Naive thymus-derived CD8-positive, alpha-beta T cell (primary cell): ENCODE measurements around the gene ATF4. TPM values are rescaled to one million over a fixed set of nuclear protein-coding genes. Genes with fewer than 3 reads are reported as not detected.
A peak's percentile ranks its signal among the peaks of the same experiment; 100 is the strongest.

Experiments used
- ATAC-seq, 2 donors: fragments of 150-1000 bp; cut with Tn5 transposase in 1 of 2; sonication (Bioruptor Pico), chemical (Tn5 transposase) in 1 of 2; 1 replicate in 1 of 2; 2 replicates in 1 of 2; pipeline ENCODE4 v1.10.0; 2021; ENCODE audit warnings: mild to moderate bottlenecking in 2 of 2, moderate library complexity in 2 of 2
- POLR2A ChIA-PET: fragments of 350-600 bp; sonication (Branson Sonifier 250); formaldehyde crosslinking; loops from one replicate; lab custom pipeline; 2021; ENCODE audit warnings: antibody characterized with exemption; lab: Charles Lee
- DNase-seq, 10 donors: peaks; one replicate each; pipeline versions ENCODE4 v3.0.0 to v3.0.0-alpha.2; 2020 to 2022
- H3K27ac Mint-ChIP-seq, 10 donors: one replicate each; pipeline ENCODE4 v1.8.0; 2020 to 2022; ENCODE audit warnings: mild to moderate bottlenecking in 10 of 10, mixed read lengths in 10 of 10, moderate library complexity in 4 of 10, inconsistent platforms in 1 of 10
- H3K27me3 Mint-ChIP-seq, 5 donors: one replicate each; pipeline ENCODE4 v1.8.0; 2021 to 2022; ENCODE audit warnings: mixed read lengths in 5 of 5
- H3K36me3 Mint-ChIP-seq, 3 donors: one replicate each; pipeline ENCODE4 v1.8.0; 2020 to 2022; ENCODE audit warnings: mixed read lengths in 3 of 3, mild to moderate bottlenecking in 2 of 3, inconsistent platforms in 1 of 3
- H3K4me1 Mint-ChIP-seq, 4 donors: one replicate each; pipeline ENCODE4 v1.8.0; 2021 to 2022; ENCODE audit warnings: mixed read lengths in 4 of 4
- H3K4me3 Mint-ChIP-seq, 10 donors: one replicate each; pipeline ENCODE4 v1.8.0; 2020 to 2022; ENCODE audit warnings: mild to moderate bottlenecking in 10 of 10, mixed read lengths in 10 of 10, moderate library complexity in 6 of 10, inconsistent platforms in 1 of 10
- H3K9me3 Mint-ChIP-seq, 9 donors: one replicate each; pipeline ENCODE4 v1.8.0; 2020 to 2022; ENCODE audit warnings: mixed read lengths in 9 of 9, mild to moderate bottlenecking in 3 of 9, inconsistent platforms in 1 of 9, moderate library complexity in 1 of 9
- polyA plus RNA-seq, 3 donors: library from polyadenylated mRNA; unstranded; fragments of 300-500 nt; fragmentation: Illumina TruSeq; gene quantifications; one replicate each; pipeline ENCODE4 v1.2.3, GENCODE V29; 2021
- total RNA-seq, 8 experiments: library from RNA in 2 of 8; stranded (reverse) in 2 of 8; gene quantifications; one replicate each; pipeline ENCODE4 v1.2.3 and lab custom pipeline; 2021 to 2026

ATF4 gene
- total and polyA plus RNA-seq, 5 experiments from 2014 or later: 51.9 to 312 (median 122) TPM

GRCh38 chr22:39524753-39525657 lies 4.6 kb downstream of the ATF4 start:
- peaks cover 8 to 68% (median 16%) of the 10 kb centered on the region in 3 donors for H3K36me3 Mint-ChIP-seq
- POLR2A ChIA-PET: interaction anchor here (0.6 to 5.2 kb wide), 8 partner anchors 9 to 1545 kb away, joined by 3 to 49 read pairs (median 5); partner anchors contain the start of genes MIEF1, RPL3 and TAB1
- DNase-seq (no peak), ATAC-seq (no peak)
- H3K27me3 Mint-ChIP-seq: peaks cover 0 to 3% (median 0%) of the 10 kb centered on the region in 5 donors
- H3K9me3 Mint-ChIP-seq: peaks cover 0 to 3% (median 0%) of the 10 kb centered on the region in 9 donors
- H3K4me3 Mint-ChIP-seq: peak overlapping the region in 9 of 10 donors; percentile 7 to 74 (median 65)
- H3K27ac Mint-ChIP-seq: peak overlapping the region; percentile 56 to 94 (median 87)
- H3K4me1 Mint-ChIP-seq: peaks cover 35 to 91% (median 86%) of the 10 kb centered on the region in 4 donors

GRCh38 chr22:39525658-39525975 lies 5.3 kb downstream of the ATF4 start:
- peak overlapping the region in 8 of 10 donors; percentile 7 to 74 (median 58) for H3K4me3 Mint-ChIP-seq
- POLR2A ChIA-PET: interaction anchor here (0.9 to 1.7 kb wide), 4 partner anchors 10 to 126 kb away, joined by 3 to 10 read pairs (median 5); partner anchors contain the start of genes MIEF1 and TAB1
- peaks cover 8 to 68% (median 15%) of the 10 kb centered on the region in 3 donors for H3K36me3 Mint-ChIP-seq

GRCh38 chr22:39526736-39527171 lies 6.4 kb downstream of the ATF4 start:
- ATAC-seq (peak; percentile 14 to 15), DNase-seq (peak in 1 of 10 donors; percentile 26)
- POLR2A ChIA-PET: interaction anchor here (0.6 to 10.6 kb wide), 8 partner anchors 9 to 893 kb away, joined by 3 to 135 read pairs (median 6); partner anchors contain the start of genes ATF4 and MIEF1
- H3K36me3 Mint-ChIP-seq: peaks cover 5 to 66% (median 12%) of the 10 kb centered on the region in 3 donors
- H3K4me3 Mint-ChIP-seq: peak overlapping the region in 7 of 10 donors; percentile 28 to 97 (median 59)
- H3K4me1 Mint-ChIP-seq: peaks cover 43 to 97% (median 95%) of the 10 kb centered on the region in 4 donors
- no peaks in the 10 kb centered on the region for H3K27me3 Mint-ChIP-seq
- H3K9me3 Mint-ChIP-seq: no peaks in the 10 kb centered on the region
- H3K27ac Mint-ChIP-seq: peak overlapping the region; percentile 37 to 93 (median 86)

More at GRCh38 chr22:39525658-39525975, 5.3 kb downstream of the ATF4 start:
- no peaks in the 10 kb centered on the region for H3K27me3 Mint-ChIP-seq
- DNase-seq (no peak), ATAC-seq (no peak)
- H3K27ac Mint-ChIP-seq: peak overlapping the region; percentile 56 to 94 (median 84)
- H3K9me3 Mint-ChIP-seq: no peaks in the 10 kb centered on the region
- H3K4me1 Mint-ChIP-seq: peaks cover 37 to 94% (median 88%) of the 10 kb centered on the region in 4 donors

- Mint-ChIP-seq H3K36me3 (peaks cover 0 to 58% (median 6%) of the 10 kb centered on the region in 3 donors), H3K4me1 (peaks cover 39 to 96% (median 92%) of the 10 kb centered on the region in 4 donors), H3K9me3 (no peaks in the 10 kb centered on the region), H3K27me3 (no peaks in the 10 kb centered on the region), H3K27ac (peak overlapping the region; percentile 39 to 93 (median 84)), H3K4me3 (peak overlapping the region in 8 of 10 donors; percentile 22 to 97 (median 56))
- no peak for ATAC-seq
- POLR2A ChIA-PET: interaction anchor here (0.6 to 10.6 kb wide), 7 partner anchors 10 to 368 kb away, joined by 6 to 135 read pairs (median 11); partner anchors contain the start of genes ATF4, MIEF1, RPL3 and TAB1
- no peak for DNase-seq
Observed at GRCh38 chr22:39527481-39527961, 7.2 kb downstream of the ATF4 start.

- no peaks in the 10 kb centered on the region for H3K9me3 Mint-ChIP-seq
- H3K27me3 Mint-ChIP-seq: peaks cover 0 to 1% (median 0%) of the 10 kb centered on the region in 5 donors
- peak overlapping the region in 5 of 10 donors; percentile 18 to 97 (median 74) for H3K4me3 Mint-ChIP-seq
- peaks cover 0 to 51% (median 3%) of the 10 kb centered on the region in 3 donors for H3K36me3 Mint-ChIP-seq
- peak overlapping the region in 9 of 10 donors; percentile 48 to 92 (median 85) for H3K27ac Mint-ChIP-seq
- H3K4me1 Mint-ChIP-seq: peaks cover 40 to 94% (median 89%) of the 10 kb centered on the region in 4 donors
- DNase-seq (no peak), ATAC-seq (no peak)
- POLR2A ChIA-PET: interaction anchor here (1.0 to 10.6 kb wide), 12 partner anchors 10 to 656 kb away, joined by 3 to 135 read pairs (median 9); partner anchors contain the start of genes ATF4, CBX6, CBX7 and MIEF1
Observed at GRCh38 chr22:39528080-39528661, 7.8 kb downstream of the ATF4 start.

GRCh38 chr22:39528681-39529486 lies 8.5 kb downstream of the ATF4 start:
- Mint-ChIP-seq H3K9me3 (no peaks in the 10 kb centered on the region), H3K36me3 (peaks cover 0 to 47% (median 3%) of the 10 kb centered on the region in 3 donors), H3K27ac (peak overlapping the region; percentile 37 to 97 (median 86)), H3K4me1 (peaks cover 39 to 90% (median 85%) of the 10 kb centered on the region in 4 donors), H3K4me3 (peak overlapping the region; percentile 52 to 97 (median 74)), H3K27me3 (peaks cover 0 to 1% (median 0%) of the 10 kb centered on the region in 5 donors)
- peak; percentile 31 to 43 for ATAC-seq
- POLR2A ChIA-PET: interaction anchor here (0.5 to 10.6 kb wide), 21 partner anchors 11 to 828 kb away, joined by 3 to 135 read pairs (median 7); partner anchors contain the start of genes ATF4, CBX6, CBX7 and MIEF1
- DNase-seq: peak; percentile 84 to 95 (median 90)

- peaks cover 0 to 42% (median 3%) of the 10 kb centered on the region in 3 donors for H3K36me3 Mint-ChIP-seq
- POLR2A ChIA-PET: interaction anchor here (0.7 to 10.6 kb wide), 17 partner anchors 12 to 515 kb away, joined by 3 to 135 read pairs (median 8); partner anchors contain the start of genes ATF4, CBX7, MIEF1 and RPL3
Observed at GRCh38 chr22:39529487-39529851, 9.1 kb downstream of the ATF4 start.

GRCh38 chr22:39530116-39530515 lies 9.8 kb downstream of the ATF4 start:
- H3K36me3 Mint-ChIP-seq: peaks cover 0 to 37% (median 3%) of the 10 kb centered on the region in 3 donors
- peaks cover 0 to 1% (median 0%) of the 10 kb centered on the region in 5 donors for H3K27me3 Mint-ChIP-seq
- POLR2A ChIA-PET: interaction anchor here (0.7 to 10.6 kb wide), 6 partner anchors 12 to 452 kb away, joined by 3 to 135 read pairs (median 11); partner anchors contain the start of genes ATF4, MIEF1, RPL3 and TAB1
- DNase-seq (no peak), ATAC-seq (no peak)
- peak overlapping the region in 9 of 10 donors; percentile 8 to 99 (median 75) for H3K4me3 Mint-ChIP-seq
- no peaks in the 10 kb centered on the region for H3K9me3 Mint-ChIP-seq
- peak overlapping the region in 9 of 10 donors; percentile 37 to 97 (median 89) for H3K27ac Mint-ChIP-seq
- H3K4me1 Mint-ChIP-seq: peaks cover 35 to 83% (median 79%) of the 10 kb centered on the region in 4 donors

More at GRCh38 chr22:39529487-39529851, 9.1 kb downstream of the ATF4 start:
- Mint-ChIP-seq H3K27me3 (peaks cover 0 to 1% (median 0%) of the 10 kb centered on the region in 5 donors), H3K4me3 (peak overlapping the region; percentile 52 to 97 (median 74)), H3K9me3 (no peaks in the 10 kb centered on the region), H3K27ac (peak overlapping the region in 7 of 10 donors; percentile 37 to 97 (median 87)), H3K4me1 (peaks cover 40 to 88% (median 85%) of the 10 kb centered on the region in 4 donors)
- ATAC-seq: no peak
- DNase-seq: no peak

GRCh38 chr22:39530692-39531331 lies 10.4 kb downstream of the ATF4 start:
- H3K27ac Mint-ChIP-seq: peak overlapping the region in 8 of 10 donors; percentile 76 to 98 (median 91)
- POLR2A ChIA-PET: interaction anchor here (0.7 to 10.6 kb wide), 11 partner anchors 8 to 451 kb away, joined by 3 to 135 read pairs (median 5); partner anchors contain the start of genes ATF4, MIEF1, RPL3 and TAB1
- peaks cover 0 to 1% (median 0%) of the 10 kb centered on the region in 5 donors for H3K27me3 Mint-ChIP-seq
- ATAC-seq (no peak), DNase-seq (peak in 2 of 10 donors; percentile 34 to 41)
- peak overlapping the region; percentile 90 to 99 (median 97) for H3K4me3 Mint-ChIP-seq
- H3K36me3 Mint-ChIP-seq: peaks cover 0 to 33% (median 3%) of the 10 kb centered on the region in 3 donors
- peaks cover 31 to 76% (median 72%) of the 10 kb centered on the region in 4 donors for H3K4me1 Mint-ChIP-seq
- H3K9me3 Mint-ChIP-seq: no peaks in the 10 kb centered on the region
